ENCODE results near the gene CHN2. TPM values are rescaled to one million over a fixed set of nuclear protein-coding genes. Genes with fewer than 3 reads are reported as not detected.

CHN2 gene
- total RNA-seq, 1 experiment from 2014 or later, result 18.8 TPM

DNA sequence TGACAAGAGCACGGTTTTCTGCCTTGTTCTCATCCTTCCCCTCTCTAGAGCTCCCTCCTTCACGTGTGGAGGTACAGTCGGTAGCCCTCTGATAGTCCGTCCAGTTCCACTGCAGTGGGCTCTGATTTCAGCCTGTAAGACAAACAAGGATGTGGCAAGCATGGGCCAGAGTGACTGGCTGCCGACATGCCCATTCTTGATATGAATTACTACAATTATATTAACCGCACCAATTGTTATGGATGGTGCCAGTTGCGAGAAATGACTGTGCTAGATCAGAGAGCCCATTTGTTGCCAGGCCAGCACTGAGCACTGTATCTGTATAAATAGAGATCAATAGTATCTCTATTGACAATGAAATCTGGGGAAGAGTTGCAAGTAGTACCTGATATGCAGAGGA lies 146.6 kb downstream of the CHN2 start:
- Mint-ChIP-seq H3K36me3 (ENCODE audit: insufficient read depth, unreplicated experiment) (no peaks in the 10 kb centered on the region), H3K4me1 (ENCODE audit: low read depth, unreplicated experiment) (peaks cover 14% of the 10 kb centered on the region), H3K27ac (ENCODE audit: unreplicated experiment) (no peak overlapping the region), H3K9me3 (ENCODE audit: unreplicated experiment) (no peaks in the 10 kb centered on the region), H3K4me3 (ENCODE audit: unreplicated experiment) (no peak overlapping the region), H3K27me3 (ENCODE audit: insufficient read depth, unreplicated experiment) (no peaks in the 10 kb centered on the region)
- H3K9me3 ChIP-seq, result no peaks in the 10 kb centered on the region
- TF ChIP-seq, protein P1, sequence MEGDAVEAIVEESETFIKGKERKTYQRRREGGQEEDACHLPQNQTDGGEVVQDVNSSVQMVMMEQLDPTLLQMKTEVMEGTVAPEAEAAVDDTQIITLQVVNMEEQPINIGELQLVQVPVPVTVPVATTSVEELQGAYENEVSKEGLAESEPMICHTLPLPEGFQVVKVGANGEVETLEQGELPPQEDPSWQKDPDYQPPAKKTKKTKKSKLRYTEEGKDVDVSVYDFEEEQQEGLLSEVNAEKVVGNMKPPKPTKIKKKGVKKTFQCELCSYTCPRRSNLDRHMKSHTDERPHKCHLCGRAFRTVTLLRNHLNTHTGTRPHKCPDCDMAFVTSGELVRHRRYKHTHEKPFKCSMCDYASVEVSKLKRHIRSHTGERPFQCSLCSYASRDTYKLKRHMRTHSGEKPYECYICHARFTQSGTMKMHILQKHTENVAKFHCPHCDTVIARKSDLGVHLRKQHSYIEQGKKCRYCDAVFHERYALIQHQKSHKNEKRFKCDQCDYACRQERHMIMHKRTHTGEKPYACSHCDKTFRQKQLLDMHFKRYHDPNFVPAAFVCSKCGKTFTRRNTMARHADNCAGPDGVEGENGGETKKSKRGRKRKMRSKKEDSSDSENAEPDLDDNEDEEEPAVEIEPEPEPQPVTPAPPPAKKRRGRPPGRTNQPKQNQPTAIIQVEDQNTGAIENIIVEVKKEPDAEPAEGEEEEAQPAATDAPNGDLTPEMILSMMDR (IDR thresholded peaks at IDR 0.05; ENCODE audit: insufficient read depth in 1 of 2, low read depth in 1 of 2, low read length in 1 of 2, severe bottlenecking in 1 of 2, unreplicated experiment in 1 of 2), result no peak
- peaks cover 14% of the 10 kb centered on the region for H3K4me1 ChIP-seq
- ChIA-PET POLR2A (no interaction called here), CTCF (interaction anchor here (0.7 kb wide), 1 partner anchor 150 kb away, joined by 3 read pairs; no protein-coding TSS in a partner anchor)
- intact Hi-C loops (cut with micrococcal nuclease; ENCODE audit: unreplicated experiment), result no loop called here
- no peaks in the 10 kb centered on the region for H3K36me3 ChIP-seq (ENCODE audit: control insufficient read depth, insufficient read depth, low read length)
- no peak overlapping the region for H3K4me3 ChIP-seq (ENCODE audit: low read depth, low read length)
- BruUV-seq (replicated peaks), result no TSS peak
- H3K27me3 ChIP-seq (replicated peaks; ENCODE audit: control insufficient read depth, insufficient read depth, low read length), result no peaks in the 10 kb centered on the region
- DNase-seq, result no peak

DNA sequence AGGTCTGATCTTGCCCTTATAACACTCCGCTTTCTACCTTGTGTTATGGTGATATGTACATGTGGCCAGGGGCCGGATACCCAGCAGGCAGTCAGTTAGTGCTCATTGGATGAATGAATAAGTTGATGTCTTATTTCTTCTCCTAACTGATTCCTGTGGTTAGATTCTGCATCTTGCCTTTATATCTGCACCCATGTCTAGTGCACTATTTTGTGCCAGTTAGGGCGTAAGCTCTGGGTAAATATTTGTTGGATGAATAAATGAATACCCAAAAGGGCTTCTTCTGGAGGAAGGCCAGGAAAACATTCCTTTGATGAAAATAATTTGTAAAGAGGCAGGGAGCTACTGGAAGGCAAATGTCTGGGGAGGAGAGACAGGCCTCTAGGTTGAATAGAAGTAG lies 148.2 kb downstream of the CHN2 start:
- Mint-ChIP-seq H3K36me3 (ENCODE audit: insufficient read depth, unreplicated experiment) (no peaks in the 10 kb centered on the region), H3K9me3 (ENCODE audit: unreplicated experiment) (no peaks in the 10 kb centered on the region), H3K4me3 (ENCODE audit: unreplicated experiment) (no peak overlapping the region), H3K27me3 (ENCODE audit: insufficient read depth, unreplicated experiment) (no peaks in the 10 kb centered on the region), H3K4me1 (ENCODE audit: low read depth, unreplicated experiment) (peaks cover 2% of the 10 kb centered on the region), H3K27ac (ENCODE audit: unreplicated experiment) (no peak overlapping the region)
- Histone ChIP-seq H3K4me3 (ENCODE audit: low read depth, low read length) (no peak overlapping the region), H3K36me3 (ENCODE audit: control insufficient read depth, insufficient read depth, low read length) (no peaks in the 10 kb centered on the region), H3K27me3 (replicated peaks; ENCODE audit: control insufficient read depth, insufficient read depth, low read length) (no peaks in the 10 kb centered on the region), H3K4me1 (peaks cover 4% of the 10 kb centered on the region; the same call in 1 of the 2 replicates), H3K9me3 (no peaks in the 10 kb centered on the region)
- TF ChIP-seq, protein P1 (IDR thresholded peaks at IDR 0.05; ENCODE audit: insufficient read depth in 1 of 2, low read depth in 1 of 2, low read length in 1 of 2, severe bottlenecking in 1 of 2, unreplicated experiment in 1 of 2), result no peak
- BruUV-seq (replicated peaks), result no TSS peak
- ChIA-PET CTCF (no interaction called here), POLR2A (no interaction called here)
- DNase-seq, result no peak
- intact Hi-C loops (cut with micrococcal nuclease; ENCODE audit: unreplicated experiment), result no loop called here

DNA sequence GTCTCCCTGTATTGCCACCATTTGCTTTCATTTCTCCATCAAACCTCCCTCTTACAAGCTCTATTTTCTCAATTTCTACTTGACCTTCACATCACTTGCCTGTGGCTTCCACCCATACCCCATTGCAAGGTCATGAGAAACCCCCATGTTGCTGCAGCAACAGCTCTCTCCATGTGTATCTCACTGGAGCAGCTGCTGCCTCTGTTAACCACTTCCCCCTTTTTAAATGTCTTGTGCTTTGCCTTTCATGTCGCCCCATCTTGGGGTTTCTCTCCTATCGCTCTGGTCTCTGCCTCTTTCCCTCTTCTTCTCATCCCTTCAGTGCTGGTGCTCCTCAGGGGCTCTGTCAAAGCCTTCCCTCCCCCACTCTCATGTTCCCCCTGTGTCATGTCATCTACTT lies 148.8 kb downstream of the CHN2 start:
- POLR2A ChIA-PET, result no interaction called here
- TF ChIP-seq, protein P1 (IDR thresholded peaks at IDR 0.05; ENCODE audit: insufficient read depth in 1 of 2, low read depth in 1 of 2, low read length in 1 of 2, severe bottlenecking in 1 of 2, unreplicated experiment in 1 of 2), result no peak
- CTCF ChIA-PET, result no interaction called here

More for the DNA sequence above, 148.8 kb downstream of the CHN2 start:
- H3K9me3 ChIP-seq, result no peaks in the 10 kb centered on the region
- H3K4me1 ChIP-seq, result no peaks in the 10 kb centered on the region; the same call in 1 of the 2 replicates
- no peaks in the 10 kb centered on the region for H3K27me3 ChIP-seq (replicated peaks; ENCODE audit: control insufficient read depth, insufficient read depth, low read length)
- H3K36me3 ChIP-seq (ENCODE audit: control insufficient read depth, insufficient read depth, low read length), result no peaks in the 10 kb centered on the region
- no peaks in the 10 kb centered on the region for H3K36me3 Mint-ChIP-seq (ENCODE audit: insufficient read depth, unreplicated experiment)
- DNase-seq, result no peak
- H3K27me3 Mint-ChIP-seq (ENCODE audit: insufficient read depth, unreplicated experiment), result no peaks in the 10 kb centered on the region
- no peak overlapping the region for H3K27ac Mint-ChIP-seq (ENCODE audit: unreplicated experiment)
- no peaks in the 10 kb centered on the region for H3K4me1 Mint-ChIP-seq (ENCODE audit: low read depth, unreplicated experiment)
- no TSS peak for BruUV-seq (replicated peaks)
- intact Hi-C loops (cut with micrococcal nuclease; ENCODE audit: unreplicated experiment), result no loop called here
- H3K4me3 Mint-ChIP-seq (ENCODE audit: unreplicated experiment), result no peak overlapping the region
- H3K9me3 Mint-ChIP-seq (ENCODE audit: unreplicated experiment), result no peaks in the 10 kb centered on the region
- no peak overlapping the region for H3K4me3 ChIP-seq (ENCODE audit: low read depth, low read length)

Measured in Caco-2 (cell line).